Gastrocnemius medialis (tissue), 4 donors: ENCODE results near the gene RBPJ.

Experiments
- POLR2A ChIP-seq, 2 donors: fragments of 450-650 bp; IDR thresholded peaks; one replicate each; pipeline ENCODE4 v1.6.1; 2017; ENCODE audit warnings: antibody characterized with exemption in 2 of 2, mild to moderate bottlenecking in 2 of 2, moderate library complexity in 2 of 2
- TF ChIP-seq, protein P1 (sequence below), 5 experiments: fragments of 450-650 bp in 3 of 5; fragments of 200-600 bp in 2 of 5; sonication (generic) in 2 of 5; IDR thresholded peaks in 4 of 5; conservative IDR thresholded peaks in 1 of 5; 1 replicate in 4 of 5; 2 replicates in 1 of 5; pipeline ENCODE4 v1.5.1; 2016 to 2019; ENCODE audit warnings: antibody characterized with exemption in 5 of 5, mild to moderate bottlenecking in 3 of 5, moderate library complexity in 3 of 5

DNA sequence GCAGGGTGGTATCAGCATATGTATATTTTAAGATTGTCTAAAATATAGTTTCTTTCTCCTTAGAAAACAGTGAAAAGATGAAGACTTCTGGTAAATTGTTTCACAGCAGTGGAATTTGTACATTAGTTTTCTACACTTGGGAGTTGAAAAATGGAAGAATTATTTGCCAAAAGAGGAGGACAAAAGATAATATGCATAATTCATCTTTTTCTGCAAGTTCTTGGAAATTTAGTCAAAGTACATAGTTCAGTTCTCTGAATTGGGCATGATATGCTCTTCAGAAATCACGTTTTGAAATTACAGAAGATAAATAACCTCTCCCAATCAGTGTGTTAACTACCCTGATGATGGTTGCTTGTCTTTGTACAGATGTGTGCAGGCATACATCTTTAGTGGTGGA is 47.0 kb downstream of the RBPJ start:
- TF ChIP-seq POLR2A (IDR thresholded peaks at IDR 0.05), result no peak
- TF ChIP-seq, protein P1, sequence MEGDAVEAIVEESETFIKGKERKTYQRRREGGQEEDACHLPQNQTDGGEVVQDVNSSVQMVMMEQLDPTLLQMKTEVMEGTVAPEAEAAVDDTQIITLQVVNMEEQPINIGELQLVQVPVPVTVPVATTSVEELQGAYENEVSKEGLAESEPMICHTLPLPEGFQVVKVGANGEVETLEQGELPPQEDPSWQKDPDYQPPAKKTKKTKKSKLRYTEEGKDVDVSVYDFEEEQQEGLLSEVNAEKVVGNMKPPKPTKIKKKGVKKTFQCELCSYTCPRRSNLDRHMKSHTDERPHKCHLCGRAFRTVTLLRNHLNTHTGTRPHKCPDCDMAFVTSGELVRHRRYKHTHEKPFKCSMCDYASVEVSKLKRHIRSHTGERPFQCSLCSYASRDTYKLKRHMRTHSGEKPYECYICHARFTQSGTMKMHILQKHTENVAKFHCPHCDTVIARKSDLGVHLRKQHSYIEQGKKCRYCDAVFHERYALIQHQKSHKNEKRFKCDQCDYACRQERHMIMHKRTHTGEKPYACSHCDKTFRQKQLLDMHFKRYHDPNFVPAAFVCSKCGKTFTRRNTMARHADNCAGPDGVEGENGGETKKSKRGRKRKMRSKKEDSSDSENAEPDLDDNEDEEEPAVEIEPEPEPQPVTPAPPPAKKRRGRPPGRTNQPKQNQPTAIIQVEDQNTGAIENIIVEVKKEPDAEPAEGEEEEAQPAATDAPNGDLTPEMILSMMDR (IDR thresholded peaks at IDR 0.05 in 4 of 5, conservative IDR thresholded peaks at IDR 0.05 in 1 of 5), result no peak
